ENCODE results near the gene ST6GAL1.
A peak's percentile ranks its signal among the peaks of the same experiment; 100 is the strongest.

ST6GAL1 gene

GRCh38 chr3:187084580-187084979 lies 154.3 kb downstream of the ST6GAL1 start:
- DNase-seq, result no peak

- no peak for DNase-seq
Measured at GRCh38 chr3:187085021-187085666, 154.8 kb downstream of the ST6GAL1 start.

GRCh38 chr3:187085933-187086332 lies 155.6 kb downstream of the ST6GAL1 start:
- DNase-seq, result no peak

- no peak for DNase-seq
Measured at GRCh38 chr3:187086831-187087230, 156.5 kb downstream of the ST6GAL1 start.

- no peak for DNase-seq
Measured at GRCh38 chr3:187088701-187089100, 158.4 kb downstream of the ST6GAL1 start.

- DNase-seq, result no peak
Measured at GRCh38 chr3:187093320-187093719, 163.0 kb downstream of the ST6GAL1 start.

- no peak for DNase-seq
Measured at GRCh38 chr3:187098923-187099512, 168.7 kb downstream of the ST6GAL1 start.

- peak; percentile 74 for DNase-seq
Measured at GRCh38 chr3:187101184-187102072, 171.1 kb downstream of the ST6GAL1 start.

- no peak for DNase-seq
Measured at GRCh38 chr3:187102073-187102634, 171.8 kb downstream of the ST6GAL1 start.

GRCh38 chr3:187103251-187103650 lies 172.9 kb downstream of the ST6GAL1 start:
- no peak for DNase-seq

- no peak for DNase-seq
Measured at GRCh38 chr3:187104342-187104741, 174.0 kb downstream of the ST6GAL1 start.

- DNase-seq, result peak; percentile 51
Measured at GRCh38 chr3:187104933-187105332, 174.6 kb downstream of the ST6GAL1 start.

GRCh38 chr3:187105700-187106099 lies 175.4 kb downstream of the ST6GAL1 start:
- no peak for DNase-seq

- peak; percentile 5 for DNase-seq
Measured at GRCh38 chr3:187107989-187108388, 177.7 kb downstream of the ST6GAL1 start.

- DNase-seq, result no peak
Measured at GRCh38 chr3:187110156-187110555, 179.8 kb downstream of the ST6GAL1 start.

- peak; percentile 27 for DNase-seq
Measured at GRCh38 chr3:187112934-187113793, 182.8 kb downstream of the ST6GAL1 start.

GRCh38 chr3:187114511-187114910 lies 184.2 kb downstream of the ST6GAL1 start:
- DNase-seq, result no peak

GRCh38 chr3:187120326-187120725 lies 190.0 kb downstream of the ST6GAL1 start:
- DNase-seq, result no peak

- peak; percentile 1 for DNase-seq
Measured at GRCh38 chr3:187122261-187122660, 191.9 kb downstream of the ST6GAL1 start.

GRCh38 chr3:187125319-187126031 lies 195.1 kb downstream of the ST6GAL1 start:
- no peak for DNase-seq
